Activated effector memory CD4-positive, alpha-beta T cell treated with Interleukin-2 at 50 U/mL for 16 hours (primary cell): ENCODE results near the gene RTP5.
A peak's percentile ranks its signal among the peaks of the same experiment; 100 is the strongest.
"Not testable (repeated sequence)": the region's sequence is repeated elsewhere in the genome, so short reads cannot be mapped to it uniquely, and the experiment has no call there.

Source experiments
- DNase-seq: peaks from one replicate; pipeline ENCODE4 v3.0.0-alpha.2; 2020

The RTP5 gene

DNA sequence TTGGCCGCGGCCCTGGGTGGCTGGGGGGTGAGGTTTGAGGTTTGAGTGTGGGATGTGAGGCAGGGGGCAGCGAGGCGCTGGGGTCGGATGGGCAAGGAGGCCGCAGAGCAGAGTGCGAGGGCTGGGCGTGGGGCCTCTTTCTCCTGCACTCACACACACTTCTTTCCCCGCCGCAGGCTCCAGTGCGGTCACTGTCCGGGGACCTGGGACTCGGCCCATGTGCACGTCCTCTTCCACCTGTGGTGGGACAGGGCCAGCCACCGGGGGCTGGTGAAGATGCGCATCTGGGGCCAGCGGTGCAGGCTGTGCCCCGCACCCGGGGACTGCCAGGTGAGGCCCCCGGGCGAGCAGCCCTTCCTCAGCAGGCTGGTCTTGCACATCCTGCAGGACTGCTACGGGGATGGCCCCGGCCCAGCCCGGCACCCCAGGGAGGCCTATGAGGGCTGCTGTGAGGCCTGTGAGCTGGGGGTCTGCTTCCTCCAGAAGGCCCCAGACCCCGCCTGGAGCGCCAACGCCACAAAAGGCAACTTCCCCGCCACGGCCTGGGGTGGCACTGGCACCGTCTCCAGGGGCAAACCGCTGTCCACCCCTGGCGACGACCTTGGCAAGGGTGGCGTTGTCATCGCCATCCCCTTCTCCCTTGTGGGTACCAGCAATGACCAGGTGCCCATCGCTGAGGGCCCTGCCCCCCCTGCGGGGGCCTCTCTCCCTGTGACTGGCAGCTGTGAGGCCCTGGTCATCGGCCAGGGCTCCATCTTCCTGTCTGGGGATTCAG lies 2.2 kb downstream of the RTP5 start:
- DNase-seq = no peak

DNA sequence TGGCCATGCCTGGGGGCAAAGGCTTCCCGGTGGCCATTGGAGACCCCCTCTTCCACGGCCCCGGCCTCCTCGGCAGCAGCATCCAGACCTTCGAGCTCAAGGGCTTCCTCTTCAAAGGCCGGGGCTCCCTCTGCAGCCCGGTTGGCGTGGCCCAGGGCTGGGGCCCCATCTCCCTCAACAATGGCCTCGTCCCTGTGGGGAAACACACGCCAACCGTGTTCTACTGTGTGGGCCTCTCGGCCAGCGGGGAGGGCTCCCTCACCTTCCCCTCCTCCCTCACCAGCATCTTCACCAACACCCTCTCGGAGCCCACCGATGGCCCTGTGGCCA lies 2.7 kb downstream of the RTP5 start:
- no peak for DNase-seq

DNA sequence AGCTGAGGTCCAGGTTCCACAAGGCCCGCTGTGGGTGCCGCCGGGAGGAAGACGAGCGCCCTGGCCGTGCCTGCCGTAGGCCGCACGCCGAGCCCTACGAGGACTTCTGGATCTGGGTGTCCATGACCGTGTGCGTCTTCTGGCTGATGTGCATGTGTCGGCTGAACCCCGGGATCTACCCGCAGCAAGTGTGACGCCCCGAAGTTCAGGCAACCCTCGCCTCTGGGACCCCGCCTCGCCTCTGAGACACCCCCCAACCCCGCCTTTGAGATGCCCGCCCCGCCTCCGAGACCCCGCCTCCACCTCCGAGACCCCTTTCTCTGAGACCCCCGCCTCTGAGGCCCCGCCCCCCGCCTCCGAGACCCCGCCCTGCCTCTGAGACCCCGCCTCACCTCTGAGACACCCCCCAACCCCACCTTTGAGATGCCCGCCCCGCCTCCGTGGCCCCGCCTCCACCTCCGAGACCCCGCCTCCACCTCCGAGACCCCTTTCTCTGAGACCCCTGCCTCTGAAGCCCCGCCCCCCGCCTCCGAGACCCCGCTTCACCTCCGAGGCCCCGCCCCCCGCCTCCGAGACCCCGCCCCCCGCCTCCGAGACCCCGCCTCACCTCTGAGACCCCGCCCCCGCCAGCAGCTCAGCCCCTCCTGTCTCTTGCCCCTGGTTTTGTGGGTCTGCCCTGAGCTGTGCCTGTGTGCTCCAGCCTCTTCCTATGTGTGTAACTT lies 3.7 kb downstream of the RTP5 start:
- DNase-seq = no peak

DNA sequence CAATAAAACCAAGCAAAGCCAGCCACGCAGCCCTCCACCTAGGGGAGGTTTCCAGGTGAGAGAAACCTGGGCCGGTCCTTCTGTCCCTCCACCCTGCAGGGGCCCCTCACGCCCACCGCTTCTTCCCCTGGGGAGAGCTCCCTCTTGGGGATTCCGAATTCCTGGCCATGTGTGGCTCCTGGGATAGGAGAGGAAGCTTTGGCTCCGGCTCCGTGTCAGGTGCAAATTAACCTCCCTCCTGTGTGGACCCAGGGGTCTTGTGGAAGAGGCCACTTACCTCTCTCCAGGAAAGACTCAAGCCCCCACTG lies 4.2 kb downstream of the RTP5 start:
- no peak for DNase-seq

DNA sequence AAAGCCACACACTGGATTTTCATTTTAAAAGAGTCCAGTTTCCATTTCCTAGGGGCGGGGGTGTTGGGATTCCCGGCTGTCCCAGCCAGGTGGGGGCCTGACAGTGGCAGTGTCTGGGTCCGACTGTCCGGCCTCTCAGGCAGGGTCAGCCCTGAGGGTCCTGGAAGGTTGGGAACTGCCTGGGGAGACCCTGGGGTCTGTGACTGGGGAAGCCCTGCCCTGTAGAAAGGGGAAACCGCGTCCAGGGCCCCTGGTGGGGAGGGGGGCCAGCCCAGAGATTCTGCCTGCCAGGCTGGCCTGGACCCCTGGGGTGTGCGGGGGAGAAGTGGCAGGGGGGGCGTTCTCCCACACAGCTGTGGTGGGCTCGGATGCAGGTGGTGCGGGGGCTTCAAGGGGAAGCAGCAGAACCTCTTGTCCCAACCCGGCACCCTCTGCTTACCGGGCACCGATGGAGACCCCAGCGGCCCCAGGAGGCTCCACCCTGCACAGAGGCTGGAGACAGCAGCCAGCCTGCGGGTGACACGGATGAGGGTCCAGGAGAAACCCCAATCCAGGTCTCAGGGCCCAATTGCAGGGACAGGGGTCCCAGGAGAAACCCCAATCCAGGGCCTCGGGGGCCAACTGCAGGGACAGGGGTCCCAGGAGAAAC lies 4.9 kb downstream of the RTP5 start:
- no peak for DNase-seq

DNA sequence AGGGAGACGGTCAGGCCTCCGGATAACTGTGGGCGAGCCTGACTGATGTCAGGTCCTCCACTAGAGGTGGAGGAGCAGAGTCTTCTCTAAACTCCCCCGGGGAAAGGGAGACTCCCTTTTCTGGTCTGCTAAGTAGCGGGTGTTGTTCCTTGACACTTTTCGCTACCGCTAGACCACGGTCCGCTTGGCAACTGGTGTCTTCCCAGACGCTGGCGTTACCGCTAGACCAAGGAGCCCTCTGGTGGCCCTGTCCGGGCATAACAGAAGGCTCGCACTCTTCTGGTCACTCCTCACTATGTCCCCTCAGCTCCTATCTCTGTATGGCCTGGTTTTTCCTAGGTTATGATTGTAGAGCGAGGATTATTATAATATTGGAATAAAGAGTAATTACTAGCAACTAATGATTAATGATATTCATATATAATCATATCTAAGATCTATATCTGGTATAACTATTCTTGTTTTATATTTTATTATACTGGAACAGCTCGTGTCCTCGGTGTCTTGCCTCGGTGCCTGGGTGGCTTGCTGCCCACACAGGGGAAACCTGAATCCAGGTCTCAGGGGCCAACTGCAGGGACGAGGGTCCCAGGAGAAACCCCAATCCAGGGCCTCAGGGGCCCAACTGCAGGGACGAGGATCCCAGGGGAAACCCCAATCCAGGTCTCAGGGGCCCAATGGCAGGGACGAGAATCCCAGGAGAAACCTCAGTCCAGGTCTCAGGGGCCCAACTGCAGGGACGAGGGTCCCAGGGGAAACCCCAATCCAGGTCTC lies 6.4 kb downstream of the RTP5 start:
- DNase-seq = not testable (repeated sequence)

DNA sequence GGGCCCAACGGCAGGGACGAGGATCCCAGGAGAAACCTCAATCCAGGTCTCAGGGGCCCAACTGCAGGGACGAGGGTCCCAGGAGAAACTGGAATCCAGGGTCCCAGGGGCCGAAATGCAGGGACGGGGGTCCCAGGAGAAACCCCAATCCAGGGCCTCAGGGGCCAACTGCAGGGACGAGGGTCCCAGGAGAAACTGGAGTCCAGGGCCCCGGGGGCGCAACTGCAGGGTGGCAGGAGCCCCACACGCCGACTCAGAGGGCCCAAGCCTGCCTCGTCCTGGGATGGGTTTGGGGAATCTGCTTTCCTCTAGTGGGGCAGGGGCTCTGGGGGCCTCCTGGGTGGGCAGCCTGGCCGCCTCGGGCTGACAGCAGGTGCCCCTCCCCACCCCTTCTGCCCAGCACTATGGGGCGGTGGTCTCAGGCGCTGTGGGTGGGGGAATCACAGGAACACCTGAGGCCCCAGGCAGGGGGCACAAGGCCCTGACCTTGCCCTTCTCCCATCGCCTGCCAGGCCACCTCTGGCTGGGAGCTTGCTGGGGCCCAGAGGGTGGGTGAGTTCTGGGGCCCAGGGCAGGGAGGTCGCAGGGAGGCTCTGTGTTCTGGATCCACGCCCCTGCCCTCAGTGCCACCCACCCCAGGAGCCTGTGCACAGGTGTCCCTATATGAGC lies 7.1 kb downstream of the RTP5 start:
- no peak for DNase-seq

DNA sequence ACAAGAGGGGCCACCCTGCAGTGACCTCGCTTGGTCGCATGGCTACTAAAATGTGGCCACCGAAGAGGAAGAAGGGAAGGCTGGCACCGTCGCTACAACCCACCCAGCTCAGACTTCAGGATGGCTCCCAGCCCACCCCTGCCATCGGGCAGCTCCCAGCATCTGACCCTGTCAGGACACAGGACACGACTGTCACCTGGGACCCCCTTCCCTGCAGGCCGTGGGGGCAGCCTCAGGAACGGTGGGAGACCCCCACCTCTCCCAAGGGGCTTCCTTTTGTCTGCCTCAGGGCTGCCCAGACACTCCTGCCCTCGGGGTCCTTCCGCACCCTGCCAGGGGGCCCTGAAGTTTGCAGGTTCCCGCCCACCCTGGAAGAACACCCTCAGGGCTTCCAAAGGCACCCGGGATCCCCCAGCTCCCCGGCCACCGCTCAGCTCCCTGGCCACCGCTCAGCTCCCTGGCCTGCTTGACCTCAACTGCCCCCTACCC lies 7.7 kb downstream of the RTP5 start:
- DNase-seq = no peak

DNA sequence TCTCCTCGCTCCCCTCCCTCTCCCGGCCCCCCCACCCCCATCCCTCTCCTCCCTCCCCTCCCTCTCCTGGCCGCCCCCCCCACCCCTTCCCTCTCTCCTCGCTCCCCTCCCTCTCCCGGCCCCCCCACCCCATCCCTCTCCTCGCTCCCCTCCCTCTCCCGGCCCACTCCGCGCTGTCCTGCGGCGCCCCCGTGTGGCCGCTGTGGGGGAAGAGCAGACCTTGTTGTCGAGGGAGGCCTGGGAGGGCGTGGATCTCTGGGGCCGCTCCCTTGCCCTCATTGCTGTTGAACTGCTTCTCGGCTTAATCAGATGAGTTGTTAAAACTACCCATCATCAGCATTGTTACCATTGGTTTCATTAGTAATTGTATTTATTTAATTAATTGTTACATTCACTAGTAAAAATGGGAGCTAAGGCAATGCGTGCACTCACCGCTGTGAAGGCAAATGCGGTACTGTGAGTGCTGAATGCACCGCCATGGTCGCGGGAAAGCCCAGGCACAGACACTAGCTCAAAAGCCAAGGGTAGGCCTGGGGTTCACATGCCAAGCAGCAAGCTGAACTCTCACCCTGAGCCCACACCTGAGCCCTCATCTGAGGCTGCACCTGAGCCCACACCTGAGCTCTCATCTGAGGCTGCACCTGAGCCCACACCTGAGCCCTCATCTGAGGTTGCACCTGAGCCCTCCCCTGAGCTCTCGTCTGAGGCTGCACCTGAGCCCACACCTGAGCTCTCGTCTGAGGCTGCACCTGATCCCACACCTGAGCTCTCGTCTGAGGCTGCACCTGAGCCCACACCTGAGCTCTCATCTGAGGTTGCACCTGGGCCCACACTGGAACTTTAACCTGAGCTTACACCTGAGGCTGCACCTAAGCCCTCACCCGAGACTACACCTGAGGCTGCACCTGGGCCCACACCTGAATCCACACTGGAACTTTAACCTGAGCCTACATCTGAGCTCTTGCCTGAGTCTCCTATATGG lies 8.8 kb downstream of the RTP5 start:
- DNase-seq = peak; percentile 59

DNA sequence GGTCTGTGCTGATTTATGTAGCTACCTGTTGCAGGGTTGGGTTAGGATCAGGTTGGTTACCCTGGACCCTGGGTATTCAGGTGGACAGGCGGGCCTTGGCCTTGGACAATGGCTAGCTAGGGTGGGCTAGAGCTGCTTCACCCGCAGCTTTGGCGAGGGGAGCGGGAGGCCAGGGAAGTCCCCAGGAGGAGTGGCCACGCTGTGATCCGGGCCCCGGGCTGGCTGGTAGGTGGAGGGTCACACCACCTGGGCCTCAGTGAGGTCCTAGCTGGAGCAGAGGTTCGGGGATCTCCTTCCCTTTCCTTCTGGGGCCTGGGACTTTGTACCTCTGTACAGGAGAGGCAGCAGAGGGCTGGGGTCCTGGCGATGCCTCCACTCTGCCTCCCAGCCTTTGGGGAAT lies 9.8 kb downstream of the RTP5 start:
- no peak for DNase-seq

DNA sequence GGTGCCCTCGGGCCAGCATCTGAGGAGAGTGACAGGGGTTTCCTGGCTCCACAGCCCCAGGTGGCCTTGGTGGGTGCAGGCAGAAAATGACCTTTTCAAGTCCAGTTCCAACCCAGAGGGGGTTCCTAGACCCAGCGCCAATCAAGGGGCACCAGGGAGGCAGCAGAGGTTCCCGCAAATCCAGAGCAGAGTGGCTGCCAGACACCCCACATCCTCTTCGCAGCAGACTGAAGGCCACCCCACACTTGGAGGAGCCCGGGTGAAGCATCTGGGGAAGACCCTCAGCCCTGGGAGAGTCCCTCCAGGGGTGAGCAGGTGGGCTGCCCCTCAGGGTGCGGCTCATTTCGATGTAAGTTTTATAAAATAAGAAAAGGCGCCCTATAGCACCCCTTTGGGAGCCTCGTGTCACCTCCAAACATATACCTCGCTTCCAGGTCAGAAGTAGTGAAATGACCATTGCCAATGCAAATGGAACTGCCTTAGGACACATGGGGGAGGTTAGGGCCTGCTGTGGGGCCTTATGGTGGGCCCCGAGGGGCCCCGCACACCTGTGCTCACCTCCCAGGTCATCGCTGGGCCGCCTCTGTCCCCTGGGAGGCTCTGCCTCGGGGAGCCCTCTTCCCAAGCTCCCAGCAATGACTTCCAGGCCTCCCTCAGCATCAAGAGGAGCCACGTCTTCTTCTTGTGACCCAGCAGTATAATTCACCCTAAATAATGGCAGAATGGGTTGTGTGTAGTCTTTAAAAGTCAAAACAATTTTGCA lies 11.0 kb downstream of the RTP5 start:
- DNase-seq = no peak

DNA sequence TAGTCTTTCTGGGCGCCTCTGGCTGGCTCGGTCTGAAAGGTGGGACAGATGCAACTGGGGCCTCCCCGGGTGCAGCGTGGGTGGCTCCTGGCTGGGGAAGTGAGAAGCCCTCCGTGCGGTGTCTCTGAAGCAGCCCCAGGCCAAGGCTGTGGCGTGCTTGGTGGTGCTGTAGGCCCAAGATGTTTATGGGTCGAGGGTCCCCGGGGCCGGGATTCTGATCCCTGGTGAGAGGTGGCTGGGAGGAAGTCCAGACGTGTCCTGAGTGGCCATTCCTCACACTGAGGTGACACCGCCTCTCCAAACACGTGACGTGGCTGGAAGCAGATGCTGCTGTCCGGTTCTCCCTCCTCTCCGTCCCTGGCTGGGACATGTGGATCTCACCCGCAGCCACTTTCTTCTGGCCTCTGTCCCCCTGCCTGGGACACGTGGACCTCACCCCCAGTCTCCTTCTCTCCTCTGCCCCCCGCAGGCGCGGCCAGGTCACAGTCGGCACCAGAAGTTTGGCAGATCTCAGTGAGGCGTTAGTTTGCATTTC lies 12.6 kb downstream of the RTP5 start:
- DNase-seq = no peak

DNA sequence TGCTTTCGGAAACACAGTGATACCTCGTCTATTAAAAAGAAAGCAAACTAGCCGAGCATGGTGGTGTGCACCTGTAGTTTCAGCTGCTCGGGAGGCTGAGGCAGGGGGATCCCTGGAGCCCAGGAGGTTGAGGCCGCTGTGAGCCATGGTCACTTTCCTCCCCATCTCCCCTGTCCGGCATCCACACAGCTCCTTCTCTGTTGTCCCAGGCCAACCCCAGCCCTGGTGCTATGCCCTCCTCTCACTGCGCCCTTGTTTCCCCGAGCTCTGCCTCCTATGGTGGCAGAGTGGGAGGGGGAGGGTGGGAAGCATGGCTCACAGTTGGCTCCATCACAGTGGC lies 15.4 kb downstream of the RTP5 start:
- DNase-seq = no peak

DNA sequence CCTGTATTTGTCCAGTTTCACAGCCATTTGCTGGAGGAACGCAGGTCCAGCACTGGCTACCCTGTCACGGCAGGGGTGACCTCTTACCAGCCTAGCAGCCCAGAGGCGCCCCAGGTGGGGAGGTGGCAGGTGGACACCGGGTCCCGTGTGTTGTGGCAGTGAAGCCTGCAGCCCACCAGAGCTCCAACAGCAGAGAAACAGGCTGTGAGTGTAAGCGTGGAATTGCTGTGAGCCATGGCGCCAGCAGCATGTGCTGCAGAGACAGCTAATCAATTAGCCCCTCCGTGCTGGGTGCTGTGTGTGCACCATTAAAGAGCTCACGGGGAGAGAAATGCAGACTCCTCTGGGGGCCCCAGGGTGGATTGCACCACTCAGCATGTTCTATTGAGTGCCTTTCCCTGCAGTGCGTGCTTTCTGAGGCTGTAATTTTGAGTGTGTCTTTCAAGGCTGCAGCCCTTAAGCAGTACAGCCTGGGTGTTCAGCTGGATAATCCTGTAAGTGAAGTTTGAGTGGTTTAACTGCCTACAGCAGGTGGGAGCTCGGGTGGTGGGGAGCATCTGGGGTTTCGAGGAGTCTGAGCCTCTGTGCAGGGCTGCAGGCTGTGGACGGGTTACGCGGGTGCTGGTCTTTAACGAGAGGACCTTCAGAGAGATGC lies 15.9 kb downstream of the RTP5 start:
- DNase-seq = no peak

DNA sequence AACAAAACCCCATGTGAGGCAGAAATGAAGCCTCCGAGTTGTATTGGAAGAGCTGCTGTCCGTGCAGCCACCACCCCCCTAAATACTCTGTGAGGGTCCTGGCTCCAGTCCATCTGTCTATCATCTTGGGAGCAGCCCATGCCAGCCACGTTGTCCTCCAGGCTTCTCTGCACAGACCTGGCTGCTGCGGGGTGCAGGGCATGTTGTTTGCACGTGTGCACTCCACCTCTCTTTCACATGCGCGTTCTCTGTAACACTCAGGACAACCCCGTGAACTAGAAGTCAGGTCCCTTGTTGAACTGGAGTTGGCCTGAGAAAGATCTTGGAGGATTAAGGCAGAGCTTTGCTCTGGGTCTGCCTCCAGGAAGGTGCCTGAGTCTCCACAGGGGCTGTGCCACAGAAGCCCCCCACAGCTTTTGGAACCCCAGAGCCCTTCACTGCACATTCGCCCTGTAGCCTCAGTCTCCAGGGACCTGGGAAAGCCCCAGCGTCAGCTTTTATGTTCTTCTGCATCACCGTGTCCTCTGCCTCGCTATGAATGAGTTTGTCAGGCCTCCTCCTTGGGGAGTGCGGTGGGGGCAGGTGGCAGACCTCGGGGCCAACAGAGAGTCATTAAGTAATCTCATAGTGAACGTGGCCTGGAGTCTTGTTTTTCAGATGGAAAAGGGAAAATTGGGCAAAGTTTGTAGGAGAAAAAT lies 16.6 kb downstream of the RTP5 start:
- no peak for DNase-seq

DNA sequence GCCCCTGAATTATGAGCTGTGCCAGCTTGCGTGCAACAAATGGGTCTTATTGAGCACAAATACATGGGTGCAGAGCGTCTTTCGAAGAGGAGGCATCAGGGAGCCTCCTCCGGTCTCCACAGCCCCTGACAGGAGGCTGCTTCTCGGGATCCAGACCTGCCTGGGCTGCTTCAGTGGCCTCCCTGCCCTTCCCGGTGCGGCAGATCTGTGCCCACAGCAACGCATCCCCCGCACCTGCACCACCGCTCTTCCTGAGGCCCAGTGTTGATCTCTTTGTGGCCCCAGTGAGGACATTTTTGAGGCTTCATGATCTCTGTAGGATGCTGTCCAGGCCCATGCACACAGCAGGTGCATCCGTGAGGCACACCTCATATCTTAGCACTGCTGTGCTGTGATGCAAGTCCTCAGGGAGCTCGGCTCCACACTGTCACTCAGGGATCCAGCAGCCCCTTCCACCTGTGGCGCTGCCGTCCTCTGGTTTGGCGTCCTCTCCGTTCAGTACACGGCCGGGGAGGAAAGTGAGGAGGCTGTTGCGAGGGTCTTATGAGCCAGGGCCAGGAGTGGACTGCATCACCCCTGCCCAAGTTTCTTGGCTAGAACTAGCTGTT lies 17.4 kb downstream of the RTP5 start:
- no peak for DNase-seq

DNA sequence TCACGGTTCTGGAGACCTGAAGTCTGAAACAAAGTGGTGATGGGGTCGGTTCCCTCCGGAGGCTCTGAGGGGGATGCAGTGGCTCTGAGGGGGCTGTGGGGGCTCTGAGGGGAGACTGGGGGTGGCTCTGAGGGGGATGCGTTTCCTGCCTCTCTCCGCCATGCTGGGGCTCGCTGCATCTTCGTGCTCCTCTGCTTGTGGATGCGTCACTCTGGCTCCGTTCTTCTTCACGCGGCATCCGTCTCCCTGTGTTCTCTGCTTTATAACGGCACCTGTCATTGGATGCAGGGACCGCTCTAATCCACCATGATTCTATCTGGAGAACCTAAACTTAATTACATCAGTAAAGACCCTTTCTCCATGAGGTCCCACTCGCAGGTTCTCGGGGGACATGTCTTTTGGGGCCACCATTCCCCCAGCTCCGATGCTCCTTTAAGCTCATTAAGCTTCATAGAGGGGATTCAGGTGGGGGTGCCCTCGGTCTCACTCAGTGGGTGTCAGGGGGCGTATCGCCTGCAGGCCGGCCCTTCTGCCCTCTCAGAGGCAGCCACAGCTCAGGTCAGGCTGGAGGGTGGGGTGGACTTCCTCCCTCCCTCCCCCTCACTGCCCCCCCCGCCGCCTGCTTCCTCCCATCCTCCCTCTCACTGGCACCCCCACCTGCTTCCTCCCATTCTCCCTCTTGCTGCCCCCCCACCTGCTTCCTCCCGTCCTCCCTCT lies 18.4 kb downstream of the RTP5 start:
- DNase-seq = no peak

DNA sequence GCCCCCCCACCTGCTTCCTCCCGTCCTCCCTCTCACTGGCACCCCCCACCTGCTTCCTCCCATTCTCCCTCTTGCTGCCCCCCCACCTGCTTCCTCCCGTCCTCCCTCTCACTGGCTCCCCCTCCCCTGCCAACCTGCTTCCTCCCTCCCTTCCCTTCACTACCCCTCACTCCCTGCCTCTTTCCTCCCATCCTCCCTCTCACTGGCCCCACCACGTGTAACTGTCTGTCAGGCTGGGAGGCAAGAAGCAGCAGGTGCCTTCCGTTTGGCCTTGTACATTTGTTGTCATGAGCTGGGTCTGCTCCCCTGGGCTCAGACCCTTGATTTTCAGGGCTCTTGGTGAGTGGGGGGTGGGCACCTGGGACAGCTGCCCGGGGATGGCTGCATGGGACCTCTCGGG lies 19.1 kb downstream of the RTP5 start:
- DNase-seq = no peak
